ENCODE measurements around the gene CDK1. TPM values are rescaled to one million over a fixed set of nuclear protein-coding genes. Genes with fewer than 3 reads are reported as not detected.

The CDK1 gene
- total and polyA plus RNA-seq, 5 donors from 2014 or later = 2.1 to 7.8 (median 3.6) TPM

GRCh38 chr10:60817398-60817805 is 39.1 kb downstream of the CDK1 start:
- DNase-seq = no peak
- no peak overlapping the region for H3K27ac Mint-ChIP-seq

DNA sequence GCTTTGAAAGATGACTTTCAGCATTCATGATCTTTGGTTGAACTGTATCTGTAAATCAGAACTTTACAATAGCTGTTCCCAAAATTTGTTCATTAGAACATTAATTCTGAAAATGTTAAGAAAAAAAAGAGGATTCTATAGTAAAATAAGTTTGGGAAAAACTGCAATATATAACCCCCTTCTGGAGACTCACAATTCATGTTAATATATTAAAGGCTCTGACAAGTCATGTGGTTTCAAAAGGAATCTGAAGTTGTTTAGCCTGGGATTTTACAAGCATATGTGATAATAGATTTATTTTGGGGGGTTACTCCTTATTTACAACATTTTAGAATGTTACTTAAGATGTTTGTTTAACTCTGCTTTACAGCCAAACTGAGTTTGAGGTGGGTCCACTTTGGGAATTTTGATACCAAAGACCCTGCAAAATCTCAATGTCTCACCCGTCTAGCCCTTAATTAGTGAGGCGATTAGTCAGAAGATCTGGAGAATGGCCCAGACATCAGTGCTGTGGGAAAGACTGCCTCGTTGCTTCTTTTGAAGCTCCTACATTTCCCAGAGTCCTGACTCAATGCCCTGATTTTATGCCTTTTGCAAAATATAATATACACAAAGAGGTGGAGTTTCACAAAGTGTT is 40.0 kb downstream of the CDK1 start:
- H3K4me1 Mint-ChIP-seq = peaks cover 3 to 13% (median 4%) of the 10 kb centered on the region in 4 donors
- Histone ChIP-seq H3K4me1 (ENCODE audit: control insufficient read depth, insufficient read depth, low read length, poor library complexity, severe bottlenecking) (peaks cover 5% of the 10 kb centered on the region), H3K27me3 (ENCODE audit: control insufficient read depth, insufficient read depth, low read length) (no peaks in the 10 kb centered on the region), H3K27ac (ENCODE audit: insufficient read depth, low read length, poor library complexity, severe bottlenecking) (no peak overlapping the region), H3K36me3 (ENCODE audit: control insufficient read depth, insufficient read depth, low read length) (no peaks in the 10 kb centered on the region), H3K9me3 (ENCODE audit: control insufficient read depth in 2 of 2, low read length in 2 of 2) (no peaks in the 10 kb centered on the region), H3K4me3 (ENCODE audit: low read depth, low read length) (no peak overlapping the region)
- H3K36me3 Mint-ChIP-seq = no peaks in the 10 kb centered on the region
- no peaks in the 10 kb centered on the region for H3K9me3 Mint-ChIP-seq
- ATAC-seq (ENCODE audit: low read depth in 2 of 2) = no peak
- H3K27me3 Mint-ChIP-seq = peaks cover 9% of the 10 kb centered on the region
- no peak overlapping the region for H3K4me3 Mint-ChIP-seq
- no peak overlapping the region for H3K27ac Mint-ChIP-seq
- DNase-seq = no peak

More at GRCh38 chr10:60817398-60817805, 39.1 kb downstream of the CDK1 start:
- Mint-ChIP-seq H3K36me3 (no peaks in the 10 kb centered on the region), H3K27me3 (peaks cover 9% of the 10 kb centered on the region), H3K4me3 (no peak overlapping the region), H3K9me3 (peaks cover 0 to 1% (median 0%) of the 10 kb centered on the region in 7 donors), H3K4me1 (peaks cover 3 to 13% (median 4%) of the 10 kb centered on the region in 4 donors)
- Histone ChIP-seq H3K4me3 (ENCODE audit: low read depth, low read length) (no peak overlapping the region), H3K36me3 (ENCODE audit: control insufficient read depth, insufficient read depth, low read length) (no peaks in the 10 kb centered on the region), H3K27ac (ENCODE audit: insufficient read depth, low read length, poor library complexity, severe bottlenecking) (no peak overlapping the region), H3K9me3 (ENCODE audit: control insufficient read depth in 2 of 2, low read length in 2 of 2) (no peaks in the 10 kb centered on the region), H3K4me1 (ENCODE audit: control insufficient read depth, insufficient read depth, low read length, poor library complexity, severe bottlenecking) (peaks cover 5% of the 10 kb centered on the region), H3K27me3 (ENCODE audit: control insufficient read depth, insufficient read depth, low read length) (no peaks in the 10 kb centered on the region)
- no peak for ATAC-seq (ENCODE audit: low read depth in 2 of 2)

- Histone ChIP-seq H3K4me1 (ENCODE audit: control insufficient read depth, insufficient read depth, low read length, poor library complexity, severe bottlenecking) (peaks cover 5% of the 10 kb centered on the region), H3K27ac (ENCODE audit: insufficient read depth, low read length, poor library complexity, severe bottlenecking) (no peak overlapping the region), H3K27me3 (ENCODE audit: control insufficient read depth, insufficient read depth, low read length) (no peaks in the 10 kb centered on the region), H3K36me3 (ENCODE audit: control insufficient read depth, insufficient read depth, low read length) (no peaks in the 10 kb centered on the region), H3K4me3 (ENCODE audit: low read depth, low read length) (no peak overlapping the region), H3K9me3 (ENCODE audit: control insufficient read depth in 2 of 2, low read length in 2 of 2) (no peaks in the 10 kb centered on the region)
- no peaks in the 10 kb centered on the region for H3K36me3 Mint-ChIP-seq
- no peak overlapping the region for H3K4me3 Mint-ChIP-seq
- H3K4me1 Mint-ChIP-seq = peaks cover 3 to 13% (median 4%) of the 10 kb centered on the region in 4 donors
- H3K9me3 Mint-ChIP-seq = no peaks in the 10 kb centered on the region
- peaks cover 9% of the 10 kb centered on the region for H3K27me3 Mint-ChIP-seq
- no peak for ATAC-seq (ENCODE audit: low read depth in 2 of 2)
- DNase-seq = no peak
- H3K27ac Mint-ChIP-seq = no peak overlapping the region
Observed at GRCh38 chr10:60819271-60819670, 41.0 kb downstream of the CDK1 start.

DNA sequence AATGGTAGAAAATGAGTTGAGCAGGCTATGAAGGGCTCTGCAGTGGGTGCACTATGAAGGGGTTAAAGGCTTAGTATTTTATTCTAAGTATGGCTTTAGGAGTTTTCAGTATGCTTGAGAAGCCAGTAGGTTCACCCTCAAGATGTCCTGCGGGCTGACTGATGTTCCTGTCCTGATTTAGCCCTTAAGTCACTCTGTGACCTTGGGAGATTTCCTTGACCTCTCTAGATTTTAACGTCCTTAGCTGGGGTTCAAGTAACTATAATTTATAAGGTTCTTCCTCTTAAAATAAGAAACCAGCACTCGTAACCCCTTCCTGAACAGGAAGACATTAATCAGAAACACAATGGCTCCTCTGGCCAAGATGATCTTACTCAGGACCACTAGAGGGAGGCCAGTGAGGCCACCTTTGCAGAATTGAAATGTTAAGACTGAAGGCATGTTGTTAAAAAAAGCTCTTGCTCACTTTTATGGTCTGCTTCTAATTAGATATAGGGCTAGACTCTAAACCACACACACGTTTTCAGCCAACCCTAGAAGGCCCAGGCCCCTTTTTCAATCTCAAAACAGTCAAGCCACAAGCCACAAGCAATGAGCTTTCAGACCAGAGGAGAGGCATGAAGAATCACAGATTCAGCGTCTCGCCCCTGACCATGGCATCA is 41.9 kb downstream of the CDK1 start:
- Histone ChIP-seq H3K4me1 (ENCODE audit: control insufficient read depth, insufficient read depth, low read length, poor library complexity, severe bottlenecking) (peaks cover 5% of the 10 kb centered on the region), H3K9me3 (ENCODE audit: control insufficient read depth in 2 of 2, low read length in 2 of 2) (no peaks in the 10 kb centered on the region), H3K27me3 (ENCODE audit: control insufficient read depth, insufficient read depth, low read length) (no peaks in the 10 kb centered on the region), H3K4me3 (ENCODE audit: low read depth, low read length) (no peak overlapping the region), H3K36me3 (ENCODE audit: control insufficient read depth, insufficient read depth, low read length) (no peaks in the 10 kb centered on the region), H3K27ac (ENCODE audit: insufficient read depth, low read length, poor library complexity, severe bottlenecking) (no peak overlapping the region)
- H3K4me1 Mint-ChIP-seq = peaks cover 3 to 13% (median 4%) of the 10 kb centered on the region in 4 donors
- ATAC-seq (ENCODE audit: low read depth in 2 of 2) = no peak
- H3K27me3 Mint-ChIP-seq = peaks cover 9% of the 10 kb centered on the region
- H3K9me3 Mint-ChIP-seq = no peaks in the 10 kb centered on the region
- H3K27ac Mint-ChIP-seq = no peak overlapping the region
- no peak overlapping the region for H3K4me3 Mint-ChIP-seq
- H3K36me3 Mint-ChIP-seq = no peaks in the 10 kb centered on the region
- DNase-seq = no peak

- ATAC-seq (ENCODE audit: low read depth in 2 of 2) = no peak
- Mint-ChIP-seq H3K9me3 (no peaks in the 10 kb centered on the region), H3K4me3 (no peak overlapping the region)
Observed at GRCh38 chr10:60821656-60822055, 43.4 kb downstream of the CDK1 start.

GRCh38 chr10:60822809-60823208 is 44.5 kb downstream of the CDK1 start:
- H3K4me3 Mint-ChIP-seq = no peak overlapping the region
- peaks cover 0 to 2% (median 0%) of the 10 kb centered on the region in 7 donors for H3K9me3 Mint-ChIP-seq
- Histone ChIP-seq H3K4me1 (ENCODE audit: control insufficient read depth, insufficient read depth, low read length, poor library complexity, severe bottlenecking) (no peaks in the 10 kb centered on the region), H3K4me3 (ENCODE audit: low read depth, low read length) (no peak overlapping the region), H3K27me3 (ENCODE audit: control insufficient read depth, insufficient read depth, low read length) (peaks cover 4% of the 10 kb centered on the region), H3K36me3 (ENCODE audit: control insufficient read depth, insufficient read depth, low read length) (no peaks in the 10 kb centered on the region), H3K27ac (ENCODE audit: insufficient read depth, low read length, poor library complexity, severe bottlenecking) (no peak overlapping the region), H3K9me3 (ENCODE audit: control insufficient read depth in 2 of 2, low read length in 2 of 2) (no peaks in the 10 kb centered on the region)
- ATAC-seq (ENCODE audit: low read depth in 2 of 2) (no peak), DNase-seq (no peak)
- no peak overlapping the region for H3K27ac Mint-ChIP-seq
- H3K36me3 Mint-ChIP-seq = no peaks in the 10 kb centered on the region
- H3K27me3 Mint-ChIP-seq = peaks cover 5% of the 10 kb centered on the region
- H3K4me1 Mint-ChIP-seq = peaks cover 0 to 9% (median under 1%) of the 10 kb centered on the region in 4 donors

More at GRCh38 chr10:60821656-60822055, 43.4 kb downstream of the CDK1 start:
- Mint-ChIP-seq H3K27ac (no peak overlapping the region), H3K27me3 (peaks cover 8% of the 10 kb centered on the region), H3K4me1 (peaks cover under 1 to 12% (median 1%) of the 10 kb centered on the region in 4 donors), H3K36me3 (no peaks in the 10 kb centered on the region)
- Histone ChIP-seq H3K36me3 (ENCODE audit: control insufficient read depth, insufficient read depth, low read length) (no peaks in the 10 kb centered on the region), H3K4me3 (ENCODE audit: low read depth, low read length) (no peak overlapping the region), H3K27me3 (ENCODE audit: control insufficient read depth, insufficient read depth, low read length) (peaks cover 4% of the 10 kb centered on the region), H3K27ac (ENCODE audit: insufficient read depth, low read length, poor library complexity, severe bottlenecking) (no peak overlapping the region), H3K9me3 (ENCODE audit: control insufficient read depth in 2 of 2, low read length in 2 of 2) (no peaks in the 10 kb centered on the region), H3K4me1 (ENCODE audit: control insufficient read depth, insufficient read depth, low read length, poor library complexity, severe bottlenecking) (peaks cover 1% of the 10 kb centered on the region)
- DNase-seq = no peak

- H3K4me3 ChIP-seq (ENCODE audit: low read depth, low read length) = no peak overlapping the region
- H3K9me3 Mint-ChIP-seq = peaks cover 0 to 2% (median 0%) of the 10 kb centered on the region in 7 donors
- no peaks in the 10 kb centered on the region for H3K4me1 ChIP-seq (ENCODE audit: control insufficient read depth, insufficient read depth, low read length, poor library complexity, severe bottlenecking)
- peaks cover 0 to 9% (median 2%) of the 10 kb centered on the region in 4 donors for H3K4me1 Mint-ChIP-seq
- peaks cover 5% of the 10 kb centered on the region for H3K27me3 Mint-ChIP-seq
- H3K36me3 ChIP-seq (ENCODE audit: control insufficient read depth, insufficient read depth, low read length) = no peaks in the 10 kb centered on the region
- no peak overlapping the region for H3K27ac Mint-ChIP-seq
- no peak for ATAC-seq (ENCODE audit: low read depth in 2 of 2)
- no peak overlapping the region for H3K27ac ChIP-seq (ENCODE audit: insufficient read depth, low read length, poor library complexity, severe bottlenecking)
- peaks cover 5% of the 10 kb centered on the region for H3K27me3 ChIP-seq (ENCODE audit: control insufficient read depth, insufficient read depth, low read length)
- H3K4me3 Mint-ChIP-seq = no peak overlapping the region
- no peaks in the 10 kb centered on the region for H3K36me3 Mint-ChIP-seq
- no peak for DNase-seq
- H3K9me3 ChIP-seq (ENCODE audit: control insufficient read depth in 2 of 2, low read length in 2 of 2) = no peaks in the 10 kb centered on the region
Observed at GRCh38 chr10:60823324-60823723, 45.0 kb downstream of the CDK1 start.
